ENCODE results near the gene CEP78.

DNA sequence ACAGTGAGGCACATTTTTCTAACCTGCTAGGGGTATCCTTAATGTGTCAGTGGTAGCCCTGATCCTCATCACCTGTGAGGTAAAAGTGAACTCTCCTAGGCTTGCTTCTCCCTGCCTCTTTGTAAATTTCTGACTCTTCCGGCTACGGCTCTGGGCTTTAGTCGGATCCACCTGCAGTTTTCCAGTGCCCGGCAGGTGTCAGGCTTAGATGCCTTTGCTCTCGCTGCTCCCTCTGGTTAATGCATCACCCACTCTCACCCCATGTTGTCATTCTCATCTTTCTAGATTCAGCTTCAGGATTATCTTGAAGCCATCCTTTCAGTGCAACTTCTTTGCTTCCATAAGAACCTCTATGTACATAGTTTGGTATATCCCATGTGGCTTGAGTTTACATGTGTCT, 3.6 kb downstream of the CEP78 start:
- TF ChIP-seq, protein P1, sequence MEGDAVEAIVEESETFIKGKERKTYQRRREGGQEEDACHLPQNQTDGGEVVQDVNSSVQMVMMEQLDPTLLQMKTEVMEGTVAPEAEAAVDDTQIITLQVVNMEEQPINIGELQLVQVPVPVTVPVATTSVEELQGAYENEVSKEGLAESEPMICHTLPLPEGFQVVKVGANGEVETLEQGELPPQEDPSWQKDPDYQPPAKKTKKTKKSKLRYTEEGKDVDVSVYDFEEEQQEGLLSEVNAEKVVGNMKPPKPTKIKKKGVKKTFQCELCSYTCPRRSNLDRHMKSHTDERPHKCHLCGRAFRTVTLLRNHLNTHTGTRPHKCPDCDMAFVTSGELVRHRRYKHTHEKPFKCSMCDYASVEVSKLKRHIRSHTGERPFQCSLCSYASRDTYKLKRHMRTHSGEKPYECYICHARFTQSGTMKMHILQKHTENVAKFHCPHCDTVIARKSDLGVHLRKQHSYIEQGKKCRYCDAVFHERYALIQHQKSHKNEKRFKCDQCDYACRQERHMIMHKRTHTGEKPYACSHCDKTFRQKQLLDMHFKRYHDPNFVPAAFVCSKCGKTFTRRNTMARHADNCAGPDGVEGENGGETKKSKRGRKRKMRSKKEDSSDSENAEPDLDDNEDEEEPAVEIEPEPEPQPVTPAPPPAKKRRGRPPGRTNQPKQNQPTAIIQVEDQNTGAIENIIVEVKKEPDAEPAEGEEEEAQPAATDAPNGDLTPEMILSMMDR (IDR thresholded peaks at IDR 0.05; ENCODE audit: low read depth, low read length) = no peak
- TF ChIP-seq MYC (IDR thresholded peaks at IDR 0.05; ENCODE audit: low read depth, low read length) (no peak), MAX (IDR thresholded peaks at IDR 0.05; ENCODE audit: low read depth, low read length) (no peak), POLR2A (IDR thresholded peaks at IDR 0.05; ENCODE audit: extremely low read depth, insufficient read length) (no peak)
